Hepatocyte (in vitro differentiated cells): ENCODE measurements around the gene C19orf33.

Experiments used
- EZH2 ChIP-seq: fragments of 200-600 bp; sonication (generic); IDR thresholded peaks from 2 replicates; pipeline ENCODE4 v1.6.1; 2016; ENCODE audit warnings: antibody characterized with exemption, mild to moderate bottlenecking, borderline replicate concordance
- TF ChIP-seq, protein P1 (sequence below): fragments of 200-600 bp; sonication (generic); IDR thresholded peaks from 2 replicates; pipeline ENCODE4 v1.5.1; 2016; ENCODE audit warnings: antibody characterized with exemption, mild to moderate bottlenecking; ENCODE audit not compliant: poor library complexity

DNA sequence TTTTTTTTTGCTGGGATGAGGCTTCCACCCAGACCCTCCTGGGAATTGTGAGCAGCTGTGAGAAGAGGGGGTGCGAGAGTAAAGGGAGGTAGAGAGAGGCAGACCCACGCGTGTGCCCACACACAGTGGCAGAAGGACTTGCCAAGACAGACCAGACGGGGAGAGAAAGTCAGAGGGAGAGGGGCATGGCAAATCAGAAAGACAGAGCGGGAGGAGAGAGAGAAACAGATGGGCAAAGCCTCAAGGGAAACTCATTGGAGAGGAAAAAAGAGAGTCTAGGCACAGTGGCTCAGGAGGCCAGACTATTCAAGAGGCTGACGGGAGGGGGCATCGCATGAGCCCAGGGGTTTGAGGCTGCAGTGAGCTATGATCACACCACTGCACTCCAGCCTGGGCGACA is 48.6 kb downstream of the C19orf33 start:
- no peak for TF ChIP-seq EZH2
- TF ChIP-seq, protein P1, sequence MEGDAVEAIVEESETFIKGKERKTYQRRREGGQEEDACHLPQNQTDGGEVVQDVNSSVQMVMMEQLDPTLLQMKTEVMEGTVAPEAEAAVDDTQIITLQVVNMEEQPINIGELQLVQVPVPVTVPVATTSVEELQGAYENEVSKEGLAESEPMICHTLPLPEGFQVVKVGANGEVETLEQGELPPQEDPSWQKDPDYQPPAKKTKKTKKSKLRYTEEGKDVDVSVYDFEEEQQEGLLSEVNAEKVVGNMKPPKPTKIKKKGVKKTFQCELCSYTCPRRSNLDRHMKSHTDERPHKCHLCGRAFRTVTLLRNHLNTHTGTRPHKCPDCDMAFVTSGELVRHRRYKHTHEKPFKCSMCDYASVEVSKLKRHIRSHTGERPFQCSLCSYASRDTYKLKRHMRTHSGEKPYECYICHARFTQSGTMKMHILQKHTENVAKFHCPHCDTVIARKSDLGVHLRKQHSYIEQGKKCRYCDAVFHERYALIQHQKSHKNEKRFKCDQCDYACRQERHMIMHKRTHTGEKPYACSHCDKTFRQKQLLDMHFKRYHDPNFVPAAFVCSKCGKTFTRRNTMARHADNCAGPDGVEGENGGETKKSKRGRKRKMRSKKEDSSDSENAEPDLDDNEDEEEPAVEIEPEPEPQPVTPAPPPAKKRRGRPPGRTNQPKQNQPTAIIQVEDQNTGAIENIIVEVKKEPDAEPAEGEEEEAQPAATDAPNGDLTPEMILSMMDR = no peak
